ENCODE measurements around the gene PPY.
"Not testable (repeated sequence)": the region's sequence is repeated elsewhere in the genome, so short reads cannot be mapped to it uniquely, and the experiment has no call there.

The PPY gene

GRCh38 chr17:43931062-43931571 lies 11.2 kb downstream of the PPY start:
- Histone ChIP-seq H3K4me1 (ENCODE audit: insufficient read depth, low read length, poor library complexity, severe bottlenecking) (peaks cover 15% of the 10 kb centered on the region), H3K9ac (ENCODE audit: low read depth, low read length, poor library complexity, severe bottlenecking) (no peak overlapping the region), H3K4me2 (ENCODE audit: low read depth, low read length, poor library complexity, severe bottlenecking) (no peak overlapping the region), H2AFZ (ENCODE audit: low read length) (no peak overlapping the region), H3K4me3 (ENCODE audit: low read length, poor library complexity, severe bottlenecking) (no peak overlapping the region), H3K27me3 (ENCODE audit: insufficient read depth, low read length, poor library complexity, severe bottlenecking) (no peaks in the 10 kb centered on the region), H4K20me1 (ENCODE audit: insufficient read depth, low read length, poor library complexity, severe bottlenecking) (no peaks in the 10 kb centered on the region), H3K9me3 (ENCODE audit: insufficient read depth, low read depth, low read length) (no peaks in the 10 kb centered on the region), H3K9me2 (replicated peaks; ENCODE audit: low read depth, low read length) (no peaks in the 10 kb centered on the region), H3K36me3 (ENCODE audit: insufficient read depth, low read length) (no peaks in the 10 kb centered on the region), H3K79me2 (ENCODE audit: insufficient read depth, low read length) (no peaks in the 10 kb centered on the region), H3F3A (ENCODE audit: low read depth) (no peaks in the 10 kb centered on the region)
- TF ChIP-seq EZH2phosphoT487 (IDR thresholded peaks at IDR 0.05; ENCODE audit: borderline replicate concordance), result no peak
- TF ChIP-seq, protein P1, sequence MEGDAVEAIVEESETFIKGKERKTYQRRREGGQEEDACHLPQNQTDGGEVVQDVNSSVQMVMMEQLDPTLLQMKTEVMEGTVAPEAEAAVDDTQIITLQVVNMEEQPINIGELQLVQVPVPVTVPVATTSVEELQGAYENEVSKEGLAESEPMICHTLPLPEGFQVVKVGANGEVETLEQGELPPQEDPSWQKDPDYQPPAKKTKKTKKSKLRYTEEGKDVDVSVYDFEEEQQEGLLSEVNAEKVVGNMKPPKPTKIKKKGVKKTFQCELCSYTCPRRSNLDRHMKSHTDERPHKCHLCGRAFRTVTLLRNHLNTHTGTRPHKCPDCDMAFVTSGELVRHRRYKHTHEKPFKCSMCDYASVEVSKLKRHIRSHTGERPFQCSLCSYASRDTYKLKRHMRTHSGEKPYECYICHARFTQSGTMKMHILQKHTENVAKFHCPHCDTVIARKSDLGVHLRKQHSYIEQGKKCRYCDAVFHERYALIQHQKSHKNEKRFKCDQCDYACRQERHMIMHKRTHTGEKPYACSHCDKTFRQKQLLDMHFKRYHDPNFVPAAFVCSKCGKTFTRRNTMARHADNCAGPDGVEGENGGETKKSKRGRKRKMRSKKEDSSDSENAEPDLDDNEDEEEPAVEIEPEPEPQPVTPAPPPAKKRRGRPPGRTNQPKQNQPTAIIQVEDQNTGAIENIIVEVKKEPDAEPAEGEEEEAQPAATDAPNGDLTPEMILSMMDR (conservative IDR thresholded peaks at IDR 0.05; ENCODE audit: low read length), result no peak

GRCh38 chr17:43928609-43929008 lies 13.7 kb downstream of the PPY start:
- Histone ChIP-seq H3K36me3 (ENCODE audit: insufficient read depth, low read length) (no peaks in the 10 kb centered on the region), H3K9ac (ENCODE audit: low read depth, low read length, poor library complexity, severe bottlenecking) (peak overlapping the region; percentile 26), H4K20me1 (ENCODE audit: insufficient read depth, low read length, poor library complexity, severe bottlenecking) (no peaks in the 10 kb centered on the region), H3K4me2 (ENCODE audit: low read depth, low read length, poor library complexity, severe bottlenecking) (peak overlapping the region; percentile 61), H3K9me2 (replicated peaks; ENCODE audit: low read depth, low read length) (no peaks in the 10 kb centered on the region), H3F3A (ENCODE audit: low read depth) (no peaks in the 10 kb centered on the region), H3K4me1 (ENCODE audit: insufficient read depth, low read length, poor library complexity, severe bottlenecking) (peaks cover 15% of the 10 kb centered on the region), H3K27me3 (ENCODE audit: insufficient read depth, low read length, poor library complexity, severe bottlenecking) (no peaks in the 10 kb centered on the region), H3K79me2 (ENCODE audit: insufficient read depth, low read length) (no peaks in the 10 kb centered on the region), H2AFZ (ENCODE audit: low read length) (no peak overlapping the region), H3K9me3 (ENCODE audit: insufficient read depth, low read depth, low read length) (no peaks in the 10 kb centered on the region), H3K4me3 (ENCODE audit: low read length, poor library complexity, severe bottlenecking) (peak overlapping the region; percentile 24)
- TF ChIP-seq, protein P1 (conservative IDR thresholded peaks at IDR 0.05; ENCODE audit: low read length), result no peak
- TF ChIP-seq EZH2phosphoT487 (IDR thresholded peaks at IDR 0.05; ENCODE audit: borderline replicate concordance), result no peak

- H3K4me3 ChIP-seq (ENCODE audit: low read length, poor library complexity, severe bottlenecking), result peak overlapping the region; percentile 24
- H3K9me2 ChIP-seq (replicated peaks; ENCODE audit: low read depth, low read length); H3K9me3 ChIP-seq (ENCODE audit: insufficient read depth, low read depth, low read length); H3K79me2 ChIP-seq (ENCODE audit: insufficient read depth, low read length); H3K36me3 ChIP-seq (ENCODE audit: insufficient read depth, low read length); H3K27me3 ChIP-seq (ENCODE audit: insufficient read depth, low read length, poor library complexity, severe bottlenecking); H3F3A ChIP-seq (ENCODE audit: low read depth); H4K20me1 ChIP-seq (ENCODE audit: insufficient read depth, low read length, poor library complexity, severe bottlenecking): not testable (repeated sequence)
- H2AFZ ChIP-seq (ENCODE audit: low read length), result peak overlapping the region; percentile 51; the same call in 1 of the 2 replicates
- H3K4me2 ChIP-seq (ENCODE audit: low read depth, low read length, poor library complexity, severe bottlenecking), result peak overlapping the region; percentile 61
- H3K9ac ChIP-seq (ENCODE audit: low read depth, low read length, poor library complexity, severe bottlenecking), result peak overlapping the region; percentile 26
- peaks cover 15% of the 10 kb centered on the region for H3K4me1 ChIP-seq (ENCODE audit: insufficient read depth, low read length, poor library complexity, severe bottlenecking)
Measured at GRCh38 chr17:43927929-43928328, 14.3 kb downstream of the PPY start.
